ENCODE data around the gene UGT1A1. TPM values are rescaled to one million over a fixed set of nuclear protein-coding genes. Genes with fewer than 3 reads are reported as not detected.

UGT1A1 gene
- total and polyA plus RNA-seq, 12 donors, result 0.08 to 0.52 TPM; not detected in 10

GRCh38 chr2:233813236-233814055 lies 53.4 kb downstream of the UGT1A1 start:
- intact Hi-C loops (cut with DNase I), result no loop called here
- H3K36me3 ChIP-seq (replicated peaks in 1 of 2), result no peaks in the 10 kb centered on the region
- H3K9me3 ChIP-seq (replicated peaks in 1 of 3), result no peaks in the 10 kb centered on the region
- TF ChIP-seq POLR2A (IDR thresholded peaks at IDR 0.05) (no peak), CTCF (IDR thresholded peaks at IDR 0.05) (no peak)
- H3K4me1 ChIP-seq (replicated peaks in 1 of 2), result no peaks in the 10 kb centered on the region
- WGBS, 4 donors, result 66 to 100% (median 77%) methylated on average over 2 to 3 of the region's 3 CpGs
- H3K27me3 ChIP-seq, result no peaks in the 10 kb centered on the region
- no peak overlapping the region for H3K27ac ChIP-seq
- H3K4me3 ChIP-seq, result no peak overlapping the region
- DNase-seq, result peak in 1 of 7 donors; percentile 3

- no peaks in the 10 kb centered on the region for H3K9me3 ChIP-seq (replicated peaks in 1 of 3)
- 65 to 95% (median 69%) methylated on average over 2 of the region's 2 CpGs for WGBS, 4 donors
- intact Hi-C loops (cut with DNase I), result no loop called here
- H3K27me3 ChIP-seq, result no peaks in the 10 kb centered on the region
- TF ChIP-seq POLR2A (IDR thresholded peaks at IDR 0.05) (no peak), CTCF (IDR thresholded peaks at IDR 0.05) (no peak)
- H3K4me1 ChIP-seq (replicated peaks in 1 of 2), result no peaks in the 10 kb centered on the region
- H3K36me3 ChIP-seq (replicated peaks in 1 of 2), result no peaks in the 10 kb centered on the region
- H3K4me3 ChIP-seq, result no peak overlapping the region
- DNase-seq, result peak in 1 of 7 donors; percentile 4
- H3K27ac ChIP-seq, result no peak overlapping the region
Measured at GRCh38 chr2:233814056-233814835, 54.2 kb downstream of the UGT1A1 start.

- H3K36me3 ChIP-seq (replicated peaks in 1 of 2), result no peaks in the 10 kb centered on the region
- intact Hi-C loops (cut with DNase I), result no loop called here
- WGBS, 4 donors, result 72 to 90% (median 83%) methylated on average over 6 of the region's 6 CpGs
- TF ChIP-seq POLR2A (IDR thresholded peaks at IDR 0.05) (no peak), CTCF (IDR thresholded peaks at IDR 0.05) (no peak)
- H3K4me1 ChIP-seq (replicated peaks in 1 of 2), result no peaks in the 10 kb centered on the region
- no peaks in the 10 kb centered on the region for H3K27me3 ChIP-seq
- H3K27ac ChIP-seq, result no peak overlapping the region
- H3K9me3 ChIP-seq (replicated peaks in 1 of 3), result no peaks in the 10 kb centered on the region
- DNase-seq, result no peak
- no peak overlapping the region for H3K4me3 ChIP-seq
Measured at GRCh38 chr2:233815861-233816260, 55.8 kb downstream of the UGT1A1 start.

GRCh38 chr2:233816334-233816733 lies 56.3 kb downstream of the UGT1A1 start:
- Histone ChIP-seq H3K27me3 (no peaks in the 10 kb centered on the region), H3K9me3 (replicated peaks in 1 of 3) (no peaks in the 10 kb centered on the region), H3K4me1 (replicated peaks in 1 of 2) (no peaks in the 10 kb centered on the region), H3K36me3 (replicated peaks in 1 of 2) (no peaks in the 10 kb centered on the region), H3K4me3 (no peak overlapping the region), H3K27ac (no peak overlapping the region)
- intact Hi-C loops (cut with DNase I), result no loop called here
- TF ChIP-seq CTCF (IDR thresholded peaks at IDR 0.05) (no peak), POLR2A (IDR thresholded peaks at IDR 0.05) (no peak)
- 34 to 57% (median 54%) methylated on average over 2 of the region's 2 CpGs for WGBS, 4 donors
- peak in 1 of 7 donors; percentile 0 for DNase-seq

Data from adrenal gland (tissue), 12 donors.